Ammon's horn (tissue), 1 donor: Measurements from ENCODE around the gene UBL7.
A peak's percentile ranks its signal among the peaks of the same experiment; 100 is the strongest.
"Not testable (repeated sequence)": the region's sequence is repeated elsewhere in the genome, so short reads cannot be mapped to it uniquely, and the experiment has no call there.

ENCODE experiments used
- DNase-seq: peaks from one replicate; pipeline ENCODE4 v3.0.0-alpha.2; 2016; ENCODE audit warnings: low spot score

The UBL7 gene

GRCh38 chr15:74460871-74461846, at the start of gene UBL7:
Gene UBL7, minus strand, starts transcription at chr15:74461160. Its CDS starts 2,293 bp downstream, at chr15:74458867.
- DNase-seq: peak; percentile 96

- no peak for DNase-seq
These were observed 45.5 kb upstream of the UBL7 start for GRCh38 chr15:74506515-74506840.

GRCh38 chr15:74505837-74506514, 45.0 kb upstream of the UBL7 start:
- DNase-seq: no peak

GRCh38 chr15:74504836-74505235, 43.9 kb upstream of the UBL7 start:
- no peak for DNase-seq

- DNase-seq: no peak
These were observed 43.5 kb upstream of the UBL7 start for GRCh38 chr15:74504418-74504817.

GRCh38 chr15:74502301-74502700, 41.3 kb upstream of the UBL7 start:
- no peak for DNase-seq

- no peak for DNase-seq
These were observed 39.4 kb upstream of the UBL7 start for GRCh38 chr15:74500401-74500800.

- DNase-seq: no peak
These were observed 38.4 kb upstream of the UBL7 start for GRCh38 chr15:74499366-74499765.

GRCh38 chr15:74497584-74497983, 36.6 kb upstream of the UBL7 start:
- no peak for DNase-seq

GRCh38 chr15:74496648-74497047, 35.7 kb upstream of the UBL7 start:
- no peak for DNase-seq

GRCh38 chr15:74490339-74490689, 29.4 kb upstream of the UBL7 start:
- no peak for DNase-seq

- peak; percentile 75 for DNase-seq
These were observed 28.8 kb upstream of the UBL7 start for GRCh38 chr15:74489518-74490338.

GRCh38 chr15:74488776-74489175, 27.8 kb upstream of the UBL7 start:
- no peak for DNase-seq

GRCh38 chr15:74482661-74483060, 21.7 kb upstream of the UBL7 start:
- DNase-seq: no peak

- not testable (repeated sequence) for DNase-seq
These were observed 19.4 kb upstream of the UBL7 start for GRCh38 chr15:74480364-74480763.

GRCh38 chr15:74471621-74472020, 10.7 kb upstream of the UBL7 start:
- DNase-seq: not testable (repeated sequence)

- no peak for DNase-seq
These were observed 9.9 kb upstream of the UBL7 start for GRCh38 chr15:74470631-74471395.

GRCh38 chr15:74468341-74469032, 7.5 kb upstream of the UBL7 start:
- DNase-seq: no peak

GRCh38 chr15:74466570-74466969, 5.6 kb upstream of the UBL7 start:
- no peak for DNase-seq

- no peak for DNase-seq
These were observed 3.9 kb upstream of the UBL7 start for GRCh38 chr15:74464897-74465296.

GRCh38 chr15:74464216-74464615, 3.3 kb upstream of the UBL7 start:
- no peak for DNase-seq
